Breast epithelium (tissue), 4 donors: ENCODE measurements around the gene STARD4. TPM values are rescaled to one million over a fixed set of nuclear protein-coding genes. Genes with fewer than 3 reads are reported as not detected.

Experiments used
- DNase-seq, 2 donors: peaks; one replicate each; pipeline ENCODE4 v3.0.0-alpha.2; 2019; ENCODE audit warnings: low spot score in 2 of 2
- H3K27ac ChIP-seq, 2 donors: fragments of 200-600 bp; sonication (generic) in 1 of 2; one replicate each; pipeline ENCODE4 v1.5.1; 2016 to 2019; ENCODE audit warnings: mild to moderate bottlenecking in 1 of 2
- H3K27me3 ChIP-seq, 2 donors: fragments of 200-600 bp; sonication (generic) in 1 of 2; one replicate each; pipeline versions ENCODE4 v1.5.1 to v1.6.0; 2017 to 2019; ENCODE audit warnings: control low read depth in 1 of 2, mild to moderate bottlenecking in 1 of 2
- H3K36me3 ChIP-seq: fragments of 200-600 bp; one replicate; pipeline ENCODE4 v1.5.1; 2019
- H3K4me1 ChIP-seq, 2 donors: fragments of 200-600 bp; sonication (generic); one replicate each; pipeline ENCODE4 v1.5.1; 2016 to 2019; ENCODE audit warnings: control low read depth in 1 of 2
- H3K4me3 ChIP-seq, 3 donors: fragments of 200-600 bp; sonication (generic); 1 replicate in 2 of 3; 2 replicates in 1 of 3; pipeline ENCODE4 v1.5.1; 2016 to 2019; ENCODE audit warnings: mild to moderate bottlenecking in 3 of 3, moderate library complexity in 2 of 3
- H3K9me3 ChIP-seq, 2 donors: fragments of 200-600 bp; sonication (generic) in 1 of 2; one replicate each; pipeline ENCODE4 v1.5.1; 2016 to 2019; ENCODE audit warnings: control low read depth in 1 of 2
- POLR2A ChIP-seq: fragments of 450-650 bp; IDR thresholded peaks from one replicate; pipeline ENCODE4 v1.6.1; 2016; ENCODE audit warnings: antibody characterized with exemption, mild to moderate bottlenecking, moderate library complexity
- POLR2AphosphoS5 ChIP-seq, 3 donors: sonication (generic); formaldehyde crosslinking; IDR thresholded peaks; one replicate each; pipeline ENCODE4 v1.6.1; 2017; ENCODE audit warnings: antibody characterized with exemption in 3 of 3
- intact Hi-C: fragments of 100-400 bp; cut with DNase I; formaldehyde crosslinking; loops from one replicate; pipeline ENCODE4 v1.15.1; 2023; ENCODE audit warnings: low total_unique reads
- total RNA-seq, 3 donors: library from RNA; depleted of rRNA; stranded (reverse); fragments of >200 nt; gene quantifications; one replicate each; pipeline ENCODE4 v1.1.0, GENCODE V29; 2016
- TF ChIP-seq, protein P1 (sequence below), 3 donors: fragments of 450-650 bp; IDR thresholded peaks; one replicate each; pipeline ENCODE4 v1.5.1; 2016 to 2017; ENCODE audit warnings: antibody characterized with exemption in 3 of 3, mild to moderate bottlenecking in 3 of 3, moderate library complexity in 3 of 3

The STARD4 gene
- total RNA-seq, 3 donors from 2014 or later, result 5.3 to 6.7 (median 5.6) TPM

- H3K9me3 ChIP-seq, result no peaks in the 10 kb centered on the region
- intact Hi-C loops, result no loop called here
- H3K4me3 ChIP-seq, result no peak overlapping the region
- no peaks in the 10 kb centered on the region for H3K4me1 ChIP-seq
- TF ChIP-seq, protein P1, sequence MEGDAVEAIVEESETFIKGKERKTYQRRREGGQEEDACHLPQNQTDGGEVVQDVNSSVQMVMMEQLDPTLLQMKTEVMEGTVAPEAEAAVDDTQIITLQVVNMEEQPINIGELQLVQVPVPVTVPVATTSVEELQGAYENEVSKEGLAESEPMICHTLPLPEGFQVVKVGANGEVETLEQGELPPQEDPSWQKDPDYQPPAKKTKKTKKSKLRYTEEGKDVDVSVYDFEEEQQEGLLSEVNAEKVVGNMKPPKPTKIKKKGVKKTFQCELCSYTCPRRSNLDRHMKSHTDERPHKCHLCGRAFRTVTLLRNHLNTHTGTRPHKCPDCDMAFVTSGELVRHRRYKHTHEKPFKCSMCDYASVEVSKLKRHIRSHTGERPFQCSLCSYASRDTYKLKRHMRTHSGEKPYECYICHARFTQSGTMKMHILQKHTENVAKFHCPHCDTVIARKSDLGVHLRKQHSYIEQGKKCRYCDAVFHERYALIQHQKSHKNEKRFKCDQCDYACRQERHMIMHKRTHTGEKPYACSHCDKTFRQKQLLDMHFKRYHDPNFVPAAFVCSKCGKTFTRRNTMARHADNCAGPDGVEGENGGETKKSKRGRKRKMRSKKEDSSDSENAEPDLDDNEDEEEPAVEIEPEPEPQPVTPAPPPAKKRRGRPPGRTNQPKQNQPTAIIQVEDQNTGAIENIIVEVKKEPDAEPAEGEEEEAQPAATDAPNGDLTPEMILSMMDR (IDR thresholded peaks at IDR 0.05), result no peak
- no peak for TF ChIP-seq POLR2A
- no peaks in the 10 kb centered on the region for H3K27me3 ChIP-seq
- H3K36me3 ChIP-seq, result no peaks in the 10 kb centered on the region
- DNase-seq, result no peak
- no peak overlapping the region for H3K27ac ChIP-seq
Measured at GRCh38 chr5:111505096-111505495, 7.2 kb downstream of the STARD4 start.

GRCh38 chr5:111502956-111503355 is 9.4 kb downstream of the STARD4 start:
- no peaks in the 10 kb centered on the region for H3K4me1 ChIP-seq
- intact Hi-C loops, result no loop called here
- no peak overlapping the region for H3K4me3 ChIP-seq
- no peak for DNase-seq
- no peak for TF ChIP-seq POLR2A
- TF ChIP-seq, protein P1 (IDR thresholded peaks at IDR 0.05), result no peak
- no peak for TF ChIP-seq POLR2AphosphoS5 (IDR thresholded peaks at IDR 0.05)
- H3K9me3 ChIP-seq, result no peaks in the 10 kb centered on the region
- no peaks in the 10 kb centered on the region for H3K27me3 ChIP-seq
- H3K27ac ChIP-seq, result no peak overlapping the region
- H3K36me3 ChIP-seq, result peaks cover 4% of the 10 kb centered on the region

- Histone ChIP-seq H3K27ac (no peak overlapping the region), H3K36me3 (peaks cover 4% of the 10 kb centered on the region), H3K4me3 (no peak overlapping the region), H3K27me3 (no peaks in the 10 kb centered on the region), H3K4me1 (no peaks in the 10 kb centered on the region), H3K9me3 (no peaks in the 10 kb centered on the region)
- intact Hi-C loops, result no loop called here
- TF ChIP-seq POLR2AphosphoS5 (IDR thresholded peaks at IDR 0.05), result no peak
- no peak for TF ChIP-seq POLR2A
- TF ChIP-seq, protein P1 (IDR thresholded peaks at IDR 0.05), result no peak
- no peak for DNase-seq
Measured at GRCh38 chr5:111498346-111498745, 14.0 kb downstream of the STARD4 start.

GRCh38 chr5:111495159-111495558 is 17.2 kb downstream of the STARD4 start:
- Histone ChIP-seq H3K4me1 (no peaks in the 10 kb centered on the region), H3K4me3 (no peak overlapping the region), H3K27me3 (no peaks in the 10 kb centered on the region), H3K27ac (no peak overlapping the region), H3K36me3 (peaks cover 4% of the 10 kb centered on the region), H3K9me3 (no peaks in the 10 kb centered on the region)
- no peak for DNase-seq
- intact Hi-C loops, result no loop called here
- TF ChIP-seq POLR2A, result no peak
- TF ChIP-seq POLR2AphosphoS5 (IDR thresholded peaks at IDR 0.05), result no peak

DNA sequence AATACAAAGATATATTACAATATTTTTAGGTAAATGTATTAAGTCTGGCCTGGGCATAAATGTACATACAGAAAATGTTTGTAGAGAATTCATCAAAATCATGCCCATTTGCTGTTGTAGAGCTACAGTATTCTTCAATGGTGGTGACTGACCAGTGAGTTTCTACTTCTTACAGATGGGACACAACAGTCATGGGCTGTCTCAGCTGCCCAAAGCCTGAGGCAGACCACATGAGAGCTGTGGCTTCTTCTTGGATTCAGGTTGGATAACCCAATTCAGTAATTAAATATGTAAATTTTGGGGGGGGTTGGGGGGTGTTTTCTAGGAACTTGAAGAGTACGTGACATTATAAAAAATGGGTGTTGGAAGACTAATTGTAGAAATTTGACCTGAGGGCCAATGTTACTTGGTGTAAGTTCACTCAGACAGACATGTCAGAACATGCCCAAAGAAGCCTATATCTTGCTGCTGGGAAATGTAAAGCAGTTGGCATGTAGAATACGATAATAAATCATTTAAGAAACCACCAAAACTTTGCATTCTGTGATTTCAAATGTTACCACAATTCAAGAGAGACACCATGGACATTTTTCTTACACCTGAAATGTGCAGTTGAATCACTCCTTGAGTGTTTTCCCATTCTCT is 17.9 kb downstream of the STARD4 start:
- no peak overlapping the region for H3K4me3 ChIP-seq
- no peaks in the 10 kb centered on the region for H3K9me3 ChIP-seq
- TF ChIP-seq POLR2A, result no peak
- TF ChIP-seq, protein P1 (IDR thresholded peaks at IDR 0.05), result no peak
- TF ChIP-seq POLR2AphosphoS5 (IDR thresholded peaks at IDR 0.05), result no peak
- no peak for DNase-seq
- intact Hi-C loops, result no loop called here
- H3K36me3 ChIP-seq, result no peaks in the 10 kb centered on the region
- H3K27ac ChIP-seq, result no peak overlapping the region
- H3K4me1 ChIP-seq, result no peaks in the 10 kb centered on the region
- no peaks in the 10 kb centered on the region for H3K27me3 ChIP-seq
